ENCODE results near the gene ANKS4B.

DNA sequence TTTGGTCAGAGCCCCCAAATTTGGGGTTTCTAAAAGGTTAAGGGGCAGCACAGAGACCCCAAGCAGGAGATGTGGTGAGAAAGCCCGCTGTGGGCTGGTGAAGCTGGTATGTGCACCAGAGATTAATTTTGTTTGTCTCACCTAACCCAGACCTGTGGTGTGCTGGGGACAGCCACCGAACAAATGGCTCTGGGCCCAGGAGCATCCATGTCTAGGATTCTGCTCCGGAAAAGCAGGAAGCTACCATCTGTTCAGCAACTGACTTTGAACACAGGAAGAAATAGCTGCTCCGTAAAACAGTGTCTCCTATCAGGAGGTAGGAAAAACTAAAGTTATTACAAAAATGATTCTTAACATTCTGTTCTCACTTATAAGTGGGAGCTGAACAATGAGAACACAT lies 19.4 kb upstream of the ANKS4B start:
- TF ChIP-seq, protein P1, sequence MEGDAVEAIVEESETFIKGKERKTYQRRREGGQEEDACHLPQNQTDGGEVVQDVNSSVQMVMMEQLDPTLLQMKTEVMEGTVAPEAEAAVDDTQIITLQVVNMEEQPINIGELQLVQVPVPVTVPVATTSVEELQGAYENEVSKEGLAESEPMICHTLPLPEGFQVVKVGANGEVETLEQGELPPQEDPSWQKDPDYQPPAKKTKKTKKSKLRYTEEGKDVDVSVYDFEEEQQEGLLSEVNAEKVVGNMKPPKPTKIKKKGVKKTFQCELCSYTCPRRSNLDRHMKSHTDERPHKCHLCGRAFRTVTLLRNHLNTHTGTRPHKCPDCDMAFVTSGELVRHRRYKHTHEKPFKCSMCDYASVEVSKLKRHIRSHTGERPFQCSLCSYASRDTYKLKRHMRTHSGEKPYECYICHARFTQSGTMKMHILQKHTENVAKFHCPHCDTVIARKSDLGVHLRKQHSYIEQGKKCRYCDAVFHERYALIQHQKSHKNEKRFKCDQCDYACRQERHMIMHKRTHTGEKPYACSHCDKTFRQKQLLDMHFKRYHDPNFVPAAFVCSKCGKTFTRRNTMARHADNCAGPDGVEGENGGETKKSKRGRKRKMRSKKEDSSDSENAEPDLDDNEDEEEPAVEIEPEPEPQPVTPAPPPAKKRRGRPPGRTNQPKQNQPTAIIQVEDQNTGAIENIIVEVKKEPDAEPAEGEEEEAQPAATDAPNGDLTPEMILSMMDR (IDR thresholded peaks at IDR 0.05), result no peak
- TF ChIP-seq POLR2AphosphoS5 (IDR thresholded peaks at IDR 0.05) (no peak), EP300 (IDR thresholded peaks at IDR 0.05) (no peak)

Measured in stomach (tissue), 4 donors.